HepG2 (cell line): ENCODE measurements around the gene RNU7-1. TPM values are rescaled to one million over a fixed set of nuclear protein-coding genes. Genes with fewer than 3 reads are reported as not detected.

ENCODE experiments used
- ATAC-seq: fragments of 200-7000 bp; cut with Tn5 transposase; 3 replicates; pipeline ENCODE4 v1.9.1; 2020; ENCODE audit warnings: mild to moderate bottlenecking, moderate library complexity
- Bru-seq: library from RNA; stranded (reverse); fragments of 400-500 nt; gene quantifications from one replicate; lab custom pipeline; 2021; lab: Mats Ljungman, UMichigan
- BruChase-seq, 2 experiments: library from RNA; stranded (reverse); fragments of 400-500 nt; gene quantifications; one replicate each; lab custom pipeline; 2021; lab: Mats Ljungman, UMichigan
- BruUV-seq: library from RNA; stranded (reverse); fragments of 400-500 nt; replicated peaks from 2 replicates; lab custom pipeline; 2021; lab: Mats Ljungman, UMichigan
- CTCF ChIA-PET: fragments of 300-600 bp; formaldehyde crosslinking; extraction: SDS; loops from one replicate; lab custom pipeline; 2021; ENCODE audit warnings: low total read pairs, inconsistent platforms, low intra/inter-chr PET ratio; lab: Yijun Ruan, JAX
- POLR2A ChIA-PET: fragments of 350-600 bp; sonication (Branson Sonifier 250); formaldehyde crosslinking; loops from one replicate; lab custom pipeline; 2020; ENCODE audit warnings: antibody characterized with exemption, inconsistent platforms; lab: Yijun Ruan, JAX
- DNase-seq: peaks from one replicate; pipeline ENCODE4 v3.0.0-alpha.2; 2015; ENCODE audit warnings: low spot score
- FAIRE-seq: peaks from 3 replicates; lab custom pipeline; 2011; peaks lifted over from hg19 to GRCh38; lab: Jason Lieb, UNC
- H2AFZ ChIP-seq: one replicate; pipeline ENCODE4 v1.6.1; 2011; ENCODE audit warnings: low read length, inconsistent platforms
- H3K27ac ChIP-seq: fragments of 300-600 bp; 3 replicates; pipeline ENCODE4 v1.8.0; 2011; ENCODE audit warnings: mixed run types, mild to moderate bottlenecking, mixed read lengths, low read length, inconsistent platforms; ENCODE audit not compliant: insufficient read depth; ENCODE audit errors: extremely low read length
- H3K27me3 ChIP-seq, 2 experiments: fragments of 200-600 bp in 1 of 2; 2 replicates in 1 of 2; 3 replicates in 1 of 2; pipeline versions ENCODE4 v1.6.0 to v1.8.0; 2011; ENCODE audit warnings: low read length in 2 of 2, mild to moderate bottlenecking in 2 of 2, moderate library complexity in 2 of 2, inconsistent platforms in 1 of 2; ENCODE audit not compliant: insufficient read depth in 2 of 2, control insufficient read depth in 1 of 2
- H3K36me3 ChIP-seq, 2 experiments: fragments of 200-600 bp in 1 of 2; replicated peaks in 1 of 2; 2 replicates in 1 of 2; 3 replicates in 1 of 2; pipeline versions ENCODE4 v1.5.1 to v1.8.0; 2011; ENCODE audit warnings: low read length in 2 of 2, inconsistent platforms in 1 of 2; ENCODE audit not compliant: insufficient read depth in 2 of 2, control insufficient read depth in 1 of 2
- H3K4me1 ChIP-seq: 2 replicates; pipeline ENCODE4 v1.5.1; 2012; ENCODE audit warnings: low read length, inconsistent platforms; ENCODE audit not compliant: insufficient read depth
- H3K4me2 ChIP-seq: 2 replicates; pipeline ENCODE4 v1.6.0; 2011; ENCODE audit warnings: low read depth, low read length, inconsistent platforms
- H3K4me3 ChIP-seq, 3 experiments: fragments of 200-600 bp in 1 of 3; sonication (generic), shearing (Covaris generic) in 1 of 3; replicated peaks in 1 of 3; 2 replicates each; pipeline ENCODE4 v1.5.1; 2011 to 2016; ENCODE audit warnings: low read length in 3 of 3, inconsistent platforms in 2 of 3, low read depth in 2 of 3, mild to moderate bottlenecking in 2 of 3, control low read depth in 1 of 3, mixed read lengths in 1 of 3; ENCODE audit not compliant: insufficient read depth in 1 of 3
- H3K79me2 ChIP-seq: one replicate; pipeline ENCODE4 v1.6.1; 2011; ENCODE audit warnings: low read length, inconsistent platforms; ENCODE audit not compliant: insufficient read depth
- H3K9ac ChIP-seq: 2 replicates; pipeline ENCODE4 v1.6.0; 2011; ENCODE audit warnings: mild to moderate bottlenecking, low read depth, low read length, inconsistent platforms; ENCODE audit not compliant: insufficient read depth
- H3K9me3 ChIP-seq: 2 replicates; pipeline ENCODE4 v1.5.1; 2012; ENCODE audit warnings: mild to moderate bottlenecking, low read length
- H4K20me1 ChIP-seq: 2 replicates; pipeline ENCODE4 v1.6.0; 2011; ENCODE audit warnings: inconsistent platforms, mild to moderate bottlenecking, low read length, moderate library complexity; ENCODE audit not compliant: insufficient read depth
- ARID2 ChIP-seq: sonication (generic); formaldehyde crosslinking; IDR thresholded peaks from 2 replicates; pipeline ENCODE4 v1.8.1; 2022; ENCODE audit warnings: mild to moderate bottlenecking, missing genetic modification reagents, borderline replicate concordance
- EED ChIP-seq: sonication (generic); formaldehyde crosslinking; IDR thresholded peaks from 2 replicates; pipeline ENCODE4 v1.5.0; 2020; ENCODE audit warnings: mild to moderate bottlenecking, missing genetic modification reagents
- GZF1 ChIP-seq: sonication (generic); formaldehyde crosslinking; IDR thresholded peaks from 2 replicates; pipeline ENCODE4 v1.5.1; 2020; ENCODE audit warnings: mild to moderate bottlenecking, missing genetic modification reagents
- KAT2B ChIP-seq: fragments of 150-350 bp; IDR thresholded peaks from 2 replicates; pipeline ENCODE4 v1.6.1; 2014; ENCODE audit warnings: low read depth, low read length, borderline replicate concordance
- MAFG ChIP-seq: sonication (generic); formaldehyde crosslinking; IDR thresholded peaks from 2 replicates; pipeline ENCODE4 v1.5.1; 2020; ENCODE audit warnings: mild to moderate bottlenecking, missing genetic modification reagents
- MED13 ChIP-seq: sonication (generic); formaldehyde crosslinking; IDR thresholded peaks from 2 replicates; pipeline ENCODE4 v1.5.0; 2020; ENCODE audit warnings: missing genetic modification reagents
- NFE2L2 ChIP-seq: fragments of 150-350 bp; IDR thresholded peaks from 2 replicates; pipeline ENCODE4 v1.6.1; 2014; ENCODE audit warnings: low read length
- NFIB ChIP-seq: sonication (generic); formaldehyde crosslinking; IDR thresholded peaks from 2 replicates; pipeline ENCODE4 v1.9.0; 2021; ENCODE audit warnings: missing genetic modification reagents, mild to moderate bottlenecking, borderline replicate concordance
- PHF21A ChIP-seq: sonication (generic); formaldehyde crosslinking; IDR thresholded peaks from 2 replicates; pipeline ENCODE4 v1.5.0; 2020; ENCODE audit warnings: mild to moderate bottlenecking, missing genetic modification reagents
- SOX6 ChIP-seq, 2 experiments: fragments of 450-650 bp in 1 of 2; sonication (generic) in 1 of 2; formaldehyde crosslinking in 1 of 2; IDR thresholded peaks; 2 replicates each; pipeline versions ENCODE4 v1.4.0 to v1.6.1; 2017 to 2020; ENCODE audit warnings: antibody characterized with exemption in 1 of 2, mild to moderate bottlenecking in 1 of 2, missing genetic modification reagents in 1 of 2
- TMF1 ChIP-seq: sonication (generic); formaldehyde crosslinking; IDR thresholded peaks from 2 replicates; pipeline ENCODE4 v1.8.1; 2022; ENCODE audit warnings: low read depth, missing genetic modification reagents
- ZNF180 ChIP-seq: sonication (generic); formaldehyde crosslinking; IDR thresholded peaks from 2 replicates; pipeline ENCODE4 v1.4.0; 2020; ENCODE audit warnings: low read depth, missing genetic modification reagents, borderline replicate concordance
- ZNF33A ChIP-seq: sonication (generic); formaldehyde crosslinking; IDR thresholded peaks from 2 replicates; pipeline ENCODE4 v1.5.1; 2020; ENCODE audit warnings: missing genetic modification reagents, mild to moderate bottlenecking, moderate library complexity, borderline replicate concordance
- ZNF350 ChIP-seq: sonication (generic); formaldehyde crosslinking; IDR thresholded peaks from 2 replicates; pipeline ENCODE4 v1.4.0; 2020; ENCODE audit warnings: mild to moderate bottlenecking, low read depth, missing genetic modification reagents, borderline replicate concordance
- ZNF75D ChIP-seq: sonication (generic); formaldehyde crosslinking; IDR thresholded peaks from 2 replicates; pipeline ENCODE4 v1.8.1; 2023; ENCODE audit warnings: missing genetic modification reagents, mild to moderate bottlenecking, borderline replicate concordance
- WGBS: methylation state at CpG from one replicate; pipeline ENCODE4 v1.1.6; 2017; ENCODE audit warnings: low lambda C conversion rate; 5-methylcytosine and 5-hydroxymethylcytosine counted together
- in situ Hi-C: cut with HindIII; loops from 2 replicates; pipeline ENCODE4 v1.10.0; 2017; ENCODE audit warnings: low pct_unique_long_range_greater_than_20kb; ENCODE audit not compliant: extremely low pct_ligation_motif_present
- intact Hi-C: fragments of 100-400 bp; cut with micrococcal nuclease; formaldehyde crosslinking; loops from one replicate; pipeline ENCODE4 v1.10.0; 2022; ENCODE audit not compliant: unreplicated experiment
- long read RNA-seq, 2 experiments: library from RNA in 1 of 2; library from polyadenylated mRNA in 1 of 2; stranded (forward) in 1 of 2; unstranded in 1 of 2; transcript quantifications; one replicate each; pipeline ENCODE4 v2.0.0, GENCODE V29; 2019 to 2022
- polyA minus RNA-seq, 3 experiments: library from RNA; depleted of rRNA, polyadenylated mRNA; stranded (reverse); fragments of >200 nt; gene quantifications; 2 replicates each; pipeline ENCODE4 v1.2.3, GENCODE V29; 2011; ENCODE audit warnings: low replicate concordance in 1 of 3
- polyA plus RNA-seq, 8 experiments: library from polyadenylated mRNA; depleted of rRNA in 3 of 8; stranded (reverse) in 7 of 8; unstranded in 1 of 8; fragments of >200 nt; fragmentation: Illumina TruSeq in 4 of 8; extraction: Trizol in 4 of 8; gene quantifications; 2 replicates each; pipeline versions ENCODE4 v1.2.1 to v1.2.3, GENCODE V29; 2011 to 2016; ENCODE audit warnings: low read depth in 4 of 8, missing spikeins in 1 of 8, mixed read lengths in 1 of 8; ENCODE audit not compliant: insufficient read depth in 1 of 8
- total RNA-seq, 5 experiments: library from RNA; depleted of rRNA; stranded (reverse); fragments of >200 nt; fragmentation: Illumina TruSeq; extraction: Trizol; gene quantifications; 2 replicates each; pipeline ENCODE4 v1.2.3, GENCODE V29; 2016; ENCODE audit warnings: low read depth in 1 of 5
- TF ChIP-seq, protein P1 (sequence below): fragments of 450-650 bp; IDR thresholded peaks from 2 replicates; pipeline ENCODE4 v1.6.1; 2017
- TF ChIP-seq, protein P2 (sequence below): sonication (generic); formaldehyde crosslinking; IDR thresholded peaks from 2 replicates; pipeline ENCODE4 v1.8.1; 2023; ENCODE audit warnings: mild to moderate bottlenecking, missing genetic modification reagents

The RNU7-1 gene
- total RNA-seq (2016; rRNA removed; fragmentation: Illumina TruSeq; extraction: Trizol) = not detected in 2 replicates
- not detected in 2 replicates for total RNA-seq (2016; cell fraction: cytosol; rRNA removed; fragmentation: Illumina TruSeq; extraction: Trizol; ENCODE audit: low read depth)
- total RNA-seq (2016; cell fraction: insoluble cytoplasmic fraction; rRNA removed; fragmentation: Illumina TruSeq; extraction: Trizol) = not detected in 2 replicates
- not detected in 2 replicates for total RNA-seq (2016; cell fraction: membrane; rRNA removed; fragmentation: Illumina TruSeq; extraction: Trizol)
- total RNA-seq (2016; cell fraction: nucleus; rRNA removed; fragmentation: Illumina TruSeq; extraction: Trizol) = not detected in 2 replicates
- polyA plus RNA-seq (2011; rRNA removed) = not detected in 2 replicates
- not detected in 2 replicates for polyA plus RNA-seq (2011; cell fraction: cytosol; rRNA removed)
- polyA plus RNA-seq (2011; cell fraction: nucleus; rRNA removed) = not detected in 2 replicates
- not detected in 2 replicates for polyA plus RNA-seq (2012)
- polyA plus RNA-seq (2016; cell fraction: cytosol; fragmentation: Illumina TruSeq; extraction: Trizol; ENCODE audit: low read depth) = not detected in 2 replicates
- not detected in 2 replicates for polyA plus RNA-seq (2016; cell fraction: insoluble cytoplasmic fraction; fragmentation: Illumina TruSeq; extraction: Trizol; ENCODE audit: low read depth)
- polyA plus RNA-seq (2016; cell fraction: membrane; fragmentation: Illumina TruSeq; extraction: Trizol; ENCODE audit: low read depth) = not detected in 2 replicates
- polyA plus RNA-seq (2016; cell fraction: nucleus; fragmentation: Illumina TruSeq; extraction: Trizol; ENCODE audit: insufficient read depth, low read depth) = not detected in 2 replicates
- not detected in 2 replicates for polyA minus RNA-seq (2011; rRNA and poly(A)+ RNA removed; ENCODE audit: low replicate concordance)
- polyA minus RNA-seq (2011; cell fraction: cytosol; rRNA and poly(A)+ RNA removed) = not detected in 2 replicates
- polyA minus RNA-seq (2011; cell fraction: nucleus; rRNA and poly(A)+ RNA removed) = not detected in 2 replicates
- percentile 51 among the genes with signal in this experiment for Bru-seq, nascent RNA
- percentile 92 among the genes with signal in this experiment for BruChase-seq, experiment 1, labeled RNA remaining after a 6-hour chase
- BruChase-seq, experiment 2, labeled RNA remaining after a 2-hour chase = percentile 78 among the genes with signal in this experiment
- long read RNA-seq, experiment 1 = 0 reads
- long read RNA-seq, experiment 2 = 0 reads

DNA sequence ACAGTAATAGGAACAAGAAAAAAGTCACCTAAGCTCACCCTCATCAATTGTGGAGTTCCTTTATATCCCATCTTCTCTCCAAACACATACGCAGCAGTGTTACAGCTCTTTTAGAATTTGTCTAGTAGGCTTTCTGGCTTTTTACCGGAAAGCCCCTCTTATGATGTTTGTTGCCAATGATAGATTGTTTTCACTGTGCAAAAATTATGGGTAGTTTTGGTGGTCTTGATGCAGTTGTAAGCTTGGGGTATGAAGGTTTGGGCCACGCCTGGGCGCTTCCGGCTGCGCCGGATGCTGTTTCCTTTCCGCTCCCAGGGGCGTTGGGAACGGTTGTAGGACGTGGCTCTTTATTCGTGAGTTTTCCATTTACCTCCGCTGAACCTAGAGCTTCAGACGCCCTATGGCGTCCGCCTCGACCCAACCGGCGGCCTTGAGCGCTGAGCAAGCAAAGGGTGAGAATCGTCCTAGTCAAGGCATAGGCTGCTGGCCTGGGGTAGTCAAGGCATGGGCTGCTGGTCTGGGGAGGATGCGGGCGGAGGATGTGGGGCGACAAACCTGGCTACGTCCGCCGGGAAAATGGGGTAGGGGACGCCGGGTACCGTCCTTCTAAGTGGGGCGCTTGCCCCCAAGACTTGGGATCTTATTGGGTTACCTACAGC lies at the start of gene RNU7-1, which contains the start of gene C12orf57:
RNU7-1 (plus strand) TSS at position 95 of the 659 bp plus-strand sequence.
C12orf57 (plus strand) TSS at position 301 of the 659 bp plus-strand sequence; CDS start at position 401, 100 bp downstream.
- peaks cover 0 to 9% of the 10 kb centered on the region in 2 experiments; a peak in 2 of 5 replicates for H3K36me3 ChIP-seq
- peak within 1 kb of the TSS; percentile 92 for H3K4me2 ChIP-seq
- peak within 1 kb of the TSS; percentile 54 to 79 (median 73) for H3K4me3 ChIP-seq
- no peaks in the 10 kb centered on the region for H3K9me3 ChIP-seq
- peaks cover 41% of the 10 kb centered on the region for H3K4me1 ChIP-seq
- BruUV-seq = TSS peak; percentile 91
- H3K9ac ChIP-seq = peak within 1 kb of the TSS; percentile 82
- no peak for FAIRE-seq
- WGBS = under 1% methylated on average over 17 of the region's 31 CpGs
- intact Hi-C loops (loop anchor here (1.0 kb wide), 2 partner anchors 71 to 148 kb away; partner anchors contain the start of genes C1R and SPSB2), in situ Hi-C loops (loop anchor here (10.0 kb wide), 1 partner anchor 171 kb away; no protein-coding TSS in a partner anchor)
- DNase-seq = peak; percentile 94
- peak within 1 kb of the TSS; percentile 98 for H3K27ac ChIP-seq
- H2AFZ ChIP-seq = no peak within 1 kb of the TSS
- peak; percentile 63 for ATAC-seq
- H3K79me2 ChIP-seq = no peaks in the 10 kb centered on the region
- POLR2A ChIA-PET = interaction anchor here (0.6 to 5.2 kb wide), 54 partner anchors 9 to 410 kb away, joined by 3 to 180 read pairs (median 6); partner anchors contain the start of genes ATN1, C1R, C1RL and C1S
- no peaks in the 10 kb centered on the region for H3K27me3 ChIP-seq
- CTCF ChIA-PET = interaction anchor here (0.8 to 2.2 kb wide), 7 partner anchors 18 to 170 kb away, joined by 3 to 15 read pairs (median 3); partner anchors contain the start of genes C1RL and LPCAT3
- no peaks in the 10 kb centered on the region for H4K20me1 ChIP-seq
- TF ChIP-seq TMF1 (CRISPR knock-in tag) (peak; percentile 67; the same call in 1 of the 2 replicates), PHF21A (peak; percentile 80), NFIB (no peak), ZNF180 (CRISPR knock-in tag) (peak; percentile 89; the same call in 1 of the 2 replicates), EED (CRISPR knock-in tag) (no peak; the same call in 1 of the 2 replicates), MAFG (CRISPR knock-in tag) (no peak), ZNF350 (CRISPR knock-in tag) (peak; percentile 82; the same call in 1 of the 2 replicates), SOX6 (IDR thresholded peaks at IDR 0.05) (no peak), SOX6 (CRISPR knock-in tag; IDR thresholded peaks at IDR 0.05) (peak; percentile 60), ARID2 (CRISPR knock-in tag) (no peak), ZNF75D (CRISPR knock-in tag) (no peak), NFE2L2 (no peak), ZNF33A (0 out of 2 replicates have a peak, but pooled peaks have one; percentile 80), KAT2B (no peak), GZF1 (CRISPR knock-in tag) (no peak), MED13 (peak; percentile 34; the same call in 1 of the 2 replicates)
- TF ChIP-seq, protein P1, sequence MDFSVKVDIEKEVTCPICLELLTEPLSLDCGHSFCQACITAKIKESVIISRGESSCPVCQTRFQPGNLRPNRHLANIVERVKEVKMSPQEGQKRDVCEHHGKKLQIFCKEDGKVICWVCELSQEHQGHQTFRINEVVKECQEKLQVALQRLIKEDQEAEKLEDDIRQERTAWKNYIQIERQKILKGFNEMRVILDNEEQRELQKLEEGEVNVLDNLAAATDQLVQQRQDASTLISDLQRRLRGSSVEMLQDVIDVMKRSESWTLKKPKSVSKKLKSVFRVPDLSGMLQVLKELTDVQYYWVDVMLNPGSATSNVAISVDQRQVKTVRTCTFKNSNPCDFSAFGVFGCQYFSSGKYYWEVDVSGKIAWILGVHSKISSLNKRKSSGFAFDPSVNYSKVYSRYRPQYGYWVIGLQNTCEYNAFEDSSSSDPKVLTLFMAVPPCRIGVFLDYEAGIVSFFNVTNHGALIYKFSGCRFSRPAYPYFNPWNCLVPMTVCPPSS = no peak
- TF ChIP-seq, protein P2, sequence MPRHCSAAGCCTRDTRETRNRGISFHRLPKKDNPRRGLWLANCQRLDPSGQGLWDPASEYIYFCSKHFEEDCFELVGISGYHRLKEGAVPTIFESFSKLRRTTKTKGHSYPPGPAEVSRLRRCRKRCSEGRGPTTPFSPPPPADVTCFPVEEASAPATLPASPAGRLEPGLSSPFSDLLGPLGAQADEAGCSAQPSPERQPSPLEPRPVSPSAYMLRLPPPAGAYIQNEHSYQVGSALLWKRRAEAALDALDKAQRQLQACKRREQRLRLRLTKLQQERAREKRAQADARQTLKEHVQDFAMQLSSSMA (CRISPR knock-in tag) = no peak
